Measurements from ENCODE around the gene ANP32E.
"Not testable (repeated sequence)": the region's sequence is repeated elsewhere in the genome, so short reads cannot be mapped to it uniquely, and the experiment has no call there.

ANP32E gene

GRCh38 chr1:150212070-150212469 is 23.8 kb downstream of the ANP32E start:
- DNase-seq = no peak

GRCh38 chr1:150210706-150211105 is 25.2 kb downstream of the ANP32E start:
- no peak for DNase-seq

- DNase-seq = no peak
Observed at GRCh38 chr1:150210091-150210490, 25.8 kb downstream of the ANP32E start.

GRCh38 chr1:150208460-150208859 is 27.5 kb downstream of the ANP32E start:
- not testable (repeated sequence) for DNase-seq

- no peak for DNase-seq
Observed at GRCh38 chr1:150207281-150207971, 28.5 kb downstream of the ANP32E start.

- DNase-seq = no peak
Observed at GRCh38 chr1:150196417-150196816, 39.5 kb downstream of the ANP32E start.

GRCh38 chr1:150194381-150195031 is 41.4 kb downstream of the ANP32E start:
- DNase-seq = no peak

GRCh38 chr1:150192012-150192411 is 43.9 kb downstream of the ANP32E start:
- DNase-seq = no peak

- DNase-seq = peak; percentile 22 to 24
Observed at GRCh38 chr1:150187560-150187931, 48.4 kb downstream of the ANP32E start.

- DNase-seq = peak; percentile 23 to 31
Observed at GRCh38 chr1:150186789-150187559, 48.9 kb downstream of the ANP32E start.

GRCh38 chr1:150186438-150186788 is 49.5 kb downstream of the ANP32E start:
- DNase-seq = peak in 1 of 2 experiments; percentile 20

GRCh38 chr1:150185481-150185880 is 50.4 kb downstream of the ANP32E start:
- DNase-seq = no peak

GRCh38 chr1:150183061-150183460 is 52.9 kb downstream of the ANP32E start:
- DNase-seq = no peak

- no peak for DNase-seq
Observed at GRCh38 chr1:150182247-150182646, 53.7 kb downstream of the ANP32E start.

GRCh38 chr1:150180474-150180873 is 55.4 kb downstream of the ANP32E start:
- DNase-seq = no peak

- no peak for DNase-seq
Observed at GRCh38 chr1:150179867-150180266, 56.0 kb downstream of the ANP32E start.

- no peak for DNase-seq
Observed at GRCh38 chr1:150178548-150178947, 57.4 kb downstream of the ANP32E start.

GRCh38 chr1:150176593-150176992 is 59.3 kb downstream of the ANP32E start:
- DNase-seq = no peak

GRCh38 chr1:150173141-150173585 is 62.7 kb downstream of the ANP32E start:
- DNase-seq = no peak

- DNase-seq = no peak
Observed at GRCh38 chr1:150171801-150172200, 64.1 kb downstream of the ANP32E start.

- peak; percentile 67 to 73 for DNase-seq
Observed at GRCh38 chr1:150168960-150169601, 66.8 kb downstream of the ANP32E start.
